NCI-H748 (cell line): ENCODE measurements around the gene IGSF21.

Source experiments
- DNase-seq: peaks from one replicate; lab custom pipeline; 2025; ENCODE audit not compliant: unreplicated experiment; lab: John Stamatoyannopoulos, UW

The IGSF21 gene

DNA sequence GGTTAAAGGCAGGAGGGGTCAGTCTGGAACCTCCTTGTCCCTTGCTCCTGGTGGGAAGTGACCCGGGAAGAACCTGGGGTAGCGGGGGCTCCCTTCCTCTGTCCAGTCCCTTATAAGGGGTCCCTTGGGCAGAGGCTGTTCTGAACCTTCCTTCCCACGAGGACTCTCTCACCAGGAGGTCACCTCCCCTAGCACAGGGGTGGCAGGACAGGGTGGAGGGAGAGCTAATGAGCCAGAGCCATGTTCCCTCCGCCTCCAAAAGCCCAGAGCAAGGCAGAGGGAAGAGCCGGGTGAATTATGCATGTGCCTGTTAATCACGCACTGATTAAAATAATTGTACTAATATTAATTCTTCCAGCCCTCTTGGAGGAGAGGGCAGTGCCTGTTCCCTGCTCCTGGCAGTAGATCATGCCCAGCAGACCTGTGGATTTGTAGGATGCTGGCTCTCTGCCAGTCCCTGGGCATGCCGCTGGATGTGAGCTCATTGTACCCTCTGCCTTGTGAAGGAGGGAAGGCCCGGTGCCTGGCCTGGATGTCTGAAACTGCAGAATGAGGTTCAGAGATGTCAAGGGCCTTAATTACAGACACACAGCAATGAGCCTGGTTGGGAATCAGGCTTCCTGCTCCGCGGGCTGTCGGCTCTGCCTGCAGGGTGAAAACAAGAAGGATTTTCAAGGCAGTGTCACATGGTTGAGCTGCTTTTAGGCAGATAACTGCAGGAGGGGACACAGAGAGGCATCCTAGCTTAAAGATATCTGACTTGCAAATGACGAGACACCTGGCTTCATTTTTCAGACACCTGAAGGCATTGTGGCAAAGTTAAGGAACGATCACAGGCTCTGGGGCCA lies 68.2 kb downstream of the IGSF21 start:
- DNase-seq: no peak

DNA sequence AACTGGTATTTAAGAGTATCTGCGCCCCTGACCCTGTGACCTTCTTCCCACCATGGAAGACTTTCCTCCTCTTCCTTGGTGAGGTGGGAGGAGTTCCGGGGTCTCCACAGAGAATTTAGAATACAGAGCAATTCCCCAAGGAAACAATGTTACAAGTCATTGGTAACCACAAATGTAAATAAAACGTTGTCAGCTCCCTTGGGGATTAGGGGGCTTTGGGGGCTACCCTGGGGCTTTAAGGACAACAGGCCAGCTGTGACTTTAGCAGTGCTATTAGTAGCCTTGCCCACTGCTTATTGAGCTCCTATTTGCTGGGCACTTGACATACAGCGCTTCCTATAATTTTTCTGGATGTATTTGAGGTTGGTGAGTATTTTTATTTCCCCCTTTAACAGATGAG lies 69.0 kb downstream of the IGSF21 start:
- DNase-seq: no peak

DNA sequence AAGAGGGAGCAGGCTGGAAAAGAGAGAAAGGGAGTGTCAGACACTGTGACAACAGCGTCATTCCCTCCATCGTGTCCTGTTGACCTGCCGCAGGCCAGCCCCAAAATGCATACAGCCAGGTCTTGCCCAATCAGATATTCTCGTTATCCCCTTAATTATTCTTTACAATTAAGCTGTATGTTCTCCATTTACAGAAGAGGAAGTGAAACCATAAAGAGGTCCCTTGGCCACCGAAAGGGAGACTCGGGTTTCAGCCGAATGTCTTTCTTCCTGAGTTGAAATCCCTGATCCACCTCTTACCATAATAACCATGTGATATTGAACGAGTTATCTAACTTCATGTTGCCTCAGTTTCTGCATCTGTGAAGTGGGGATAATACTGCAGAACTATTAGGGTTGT lies 70.5 kb downstream of the IGSF21 start:
- DNase-seq: no peak

DNA sequence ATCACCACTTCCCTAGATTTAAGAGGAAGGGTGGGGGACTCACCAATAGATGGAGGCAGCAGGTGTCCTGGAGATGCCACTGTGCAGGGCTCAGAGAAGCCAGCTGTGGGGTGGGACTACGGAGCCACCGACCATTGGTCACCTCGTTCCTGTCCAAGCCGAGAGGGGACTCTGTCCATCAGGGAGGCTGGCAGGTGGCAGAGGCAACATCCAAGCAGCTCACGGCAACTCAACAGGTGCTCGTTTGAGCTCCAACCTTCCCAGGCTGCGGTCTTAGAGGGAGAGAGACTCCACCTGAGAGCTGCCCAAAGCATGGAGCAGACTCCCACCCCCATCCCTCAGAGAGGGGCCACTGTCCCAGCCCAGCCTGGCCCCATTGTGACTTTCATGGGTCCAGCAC lies 71.4 kb downstream of the IGSF21 start:
- no peak for DNase-seq

DNA sequence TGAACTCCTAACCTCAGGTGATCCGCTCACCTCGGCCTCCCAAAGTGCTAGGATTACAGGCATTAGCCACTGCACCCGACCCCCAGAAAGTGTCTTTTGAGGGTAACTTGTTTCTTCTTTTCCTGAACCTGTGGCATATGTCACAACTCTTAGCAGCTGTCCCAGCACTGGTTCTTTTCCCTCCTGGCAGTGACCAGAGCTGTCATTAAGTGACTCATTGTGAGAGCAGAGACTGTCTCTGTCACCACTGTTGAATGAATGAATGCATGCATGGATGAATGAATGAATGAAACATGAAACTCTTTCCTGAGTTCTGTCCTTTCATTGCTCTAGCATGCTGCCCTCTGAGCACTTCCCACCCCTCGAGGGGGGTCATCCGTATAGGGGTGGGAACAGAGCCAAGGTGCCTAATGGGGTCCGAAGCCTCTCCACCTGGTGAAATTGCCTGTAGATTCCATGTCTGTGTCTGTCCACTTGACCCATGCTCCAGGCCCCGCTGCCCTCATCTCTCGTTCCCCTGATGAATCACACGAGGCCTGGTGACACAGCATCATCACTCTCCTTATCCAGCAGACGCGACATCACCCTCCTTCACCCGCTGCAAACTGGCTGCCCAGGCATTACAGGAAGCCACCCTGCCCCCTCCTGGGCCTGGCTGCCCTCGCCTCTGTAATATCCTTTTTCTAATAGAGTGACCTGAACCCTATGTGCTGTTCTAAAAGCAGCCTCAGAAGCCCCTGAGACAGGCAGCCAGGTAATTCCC lies 75.0 kb downstream of the IGSF21 start:
- peak; percentile 6 for DNase-seq

DNA sequence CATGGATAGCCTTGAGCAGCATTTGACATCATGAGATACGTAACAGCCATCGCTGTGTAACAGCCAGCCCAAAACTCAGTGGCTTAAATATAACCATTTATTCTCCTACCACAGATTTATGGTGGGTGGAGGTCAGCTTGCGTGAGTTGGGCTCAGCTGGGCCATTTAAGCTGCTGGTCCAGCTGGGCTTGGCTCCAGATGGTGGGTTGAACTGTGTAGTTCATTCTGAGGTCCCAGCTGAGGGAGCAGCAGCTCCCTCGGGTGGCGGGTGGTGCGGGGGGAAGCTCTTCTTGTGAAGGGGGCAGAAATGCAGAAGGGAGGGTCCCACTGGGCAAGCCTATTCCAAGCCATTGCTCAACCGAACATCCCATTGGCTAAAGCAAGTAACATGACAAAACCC lies 75.9 kb downstream of the IGSF21 start:
- no peak for DNase-seq

DNA sequence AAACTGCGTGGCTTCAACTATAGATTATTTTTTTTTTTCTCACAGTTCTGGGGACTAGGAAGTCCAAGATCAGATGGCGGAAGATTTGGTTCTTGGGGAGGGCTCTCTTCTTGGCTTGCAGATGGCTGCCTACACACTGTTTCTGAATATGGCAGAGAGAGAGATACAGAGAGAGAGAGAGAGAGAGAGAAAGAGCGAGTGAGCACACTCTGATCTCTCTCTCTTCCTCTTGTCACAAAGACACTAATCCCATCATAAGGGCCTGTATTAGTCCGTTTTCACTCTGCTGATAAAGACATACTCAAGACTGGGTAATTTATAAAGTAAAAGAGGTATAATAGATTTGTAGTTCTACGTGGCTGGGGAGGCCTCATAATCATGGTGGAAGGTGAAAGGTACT lies 79.5 kb downstream of the IGSF21 start:
- no peak for DNase-seq

DNA sequence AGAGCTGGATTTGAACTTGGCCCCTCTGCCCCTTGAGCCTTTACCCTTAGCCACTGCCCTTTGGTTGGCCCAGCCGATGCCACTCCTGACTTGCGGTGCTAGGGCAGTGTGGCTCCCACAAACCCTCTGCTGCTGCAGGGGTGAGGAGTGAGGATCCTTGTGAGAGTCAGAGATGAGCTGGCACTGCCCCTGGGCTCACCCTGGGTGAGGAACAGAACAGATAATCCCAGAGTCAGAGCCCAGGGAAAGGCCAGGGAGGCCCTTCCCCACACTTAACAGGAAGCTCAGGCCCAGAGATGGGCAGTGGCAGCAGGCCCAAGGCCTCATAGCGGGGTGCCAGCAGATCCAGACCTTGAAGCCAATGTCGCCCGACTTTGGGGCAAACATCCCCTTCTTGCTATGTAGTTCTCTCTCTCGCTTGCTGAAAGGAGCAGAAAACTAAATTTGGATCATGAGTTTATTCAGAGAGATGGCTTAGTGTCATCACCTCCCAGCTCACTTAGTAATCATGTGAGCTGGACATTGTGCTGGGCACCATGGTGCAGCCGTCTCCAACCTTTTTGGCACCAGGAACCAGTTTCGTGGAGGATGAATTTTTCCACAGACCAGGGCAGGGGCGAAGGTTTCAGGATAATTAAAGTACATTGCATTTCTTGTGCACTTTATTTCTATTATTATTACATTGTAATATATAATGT lies 81.4 kb downstream of the IGSF21 start:
- no peak for DNase-seq

DNA sequence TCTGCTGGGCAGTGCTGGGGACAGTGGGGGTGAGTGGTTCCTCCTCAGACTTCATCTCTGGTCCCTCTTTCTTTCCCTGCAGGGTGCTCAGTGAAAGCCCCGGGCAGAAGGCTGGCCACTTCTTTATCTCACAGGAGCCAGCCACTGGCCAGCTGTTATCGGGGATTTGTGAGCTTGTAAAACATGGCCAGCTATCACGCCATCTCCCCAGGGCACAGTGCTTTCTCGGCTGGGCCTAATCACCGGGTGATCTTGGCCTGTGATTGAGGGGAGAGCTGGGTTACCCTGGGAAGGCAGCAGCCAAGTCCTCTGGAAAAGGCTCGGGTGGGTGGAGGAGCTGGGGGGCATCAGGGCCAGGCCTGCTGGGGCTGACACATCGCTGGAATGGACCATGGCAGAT lies 83.0 kb downstream of the IGSF21 start:
- DNase-seq: no peak

DNA sequence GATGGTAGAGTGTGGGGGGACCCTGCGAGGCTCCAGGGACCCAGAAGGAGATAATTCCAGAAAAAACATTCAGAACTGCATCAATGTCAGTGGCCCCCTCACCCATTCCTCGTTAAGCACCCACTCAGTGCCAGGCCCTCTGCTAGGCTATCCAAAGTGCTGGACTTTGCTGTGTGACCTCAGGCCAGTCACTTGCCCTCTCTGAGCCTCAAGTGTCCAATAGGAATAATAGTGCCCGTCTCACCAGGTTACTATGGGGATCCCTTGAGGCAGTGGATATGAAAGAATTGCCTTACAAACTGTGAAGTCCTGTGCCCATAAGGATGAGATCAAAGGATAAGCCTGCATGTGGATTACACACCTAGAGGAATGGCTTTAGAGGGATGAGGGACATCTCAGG lies 83.4 kb downstream of the IGSF21 start:
- DNase-seq: no peak

DNA sequence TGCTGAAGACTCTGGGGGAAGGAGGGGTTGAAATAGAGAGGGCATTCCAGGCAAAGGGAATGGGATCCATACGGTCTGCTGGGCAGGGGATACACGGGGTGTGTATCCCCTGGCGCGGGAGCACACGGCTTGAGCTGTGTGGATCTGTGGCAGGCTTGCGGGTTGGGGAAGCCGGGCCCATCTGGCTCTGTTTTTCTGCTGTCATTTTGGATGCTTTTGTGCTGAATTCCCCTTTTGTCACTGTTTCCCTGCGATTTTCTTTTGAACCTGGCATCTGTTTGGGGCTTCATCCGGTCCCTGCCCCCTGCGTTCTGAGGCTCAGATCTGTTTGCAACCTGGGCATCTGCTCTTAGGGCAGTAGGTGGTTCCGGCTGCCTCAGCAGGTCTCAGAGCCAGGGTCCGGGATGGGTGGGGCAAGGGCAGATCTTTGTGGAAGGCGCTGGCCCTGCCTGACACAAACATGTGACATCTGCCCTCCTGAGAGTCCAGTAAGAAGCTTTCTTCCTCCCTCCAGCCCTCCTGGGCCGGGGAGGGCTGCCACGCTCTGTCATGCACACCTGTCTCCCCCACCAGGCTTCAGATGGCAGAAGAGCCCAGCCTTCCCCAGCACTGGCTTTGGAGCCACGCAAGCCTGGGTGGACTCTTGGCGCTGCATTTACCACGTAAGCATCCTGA lies 84.0 kb downstream of the IGSF21 start:
- no peak for DNase-seq

DNA sequence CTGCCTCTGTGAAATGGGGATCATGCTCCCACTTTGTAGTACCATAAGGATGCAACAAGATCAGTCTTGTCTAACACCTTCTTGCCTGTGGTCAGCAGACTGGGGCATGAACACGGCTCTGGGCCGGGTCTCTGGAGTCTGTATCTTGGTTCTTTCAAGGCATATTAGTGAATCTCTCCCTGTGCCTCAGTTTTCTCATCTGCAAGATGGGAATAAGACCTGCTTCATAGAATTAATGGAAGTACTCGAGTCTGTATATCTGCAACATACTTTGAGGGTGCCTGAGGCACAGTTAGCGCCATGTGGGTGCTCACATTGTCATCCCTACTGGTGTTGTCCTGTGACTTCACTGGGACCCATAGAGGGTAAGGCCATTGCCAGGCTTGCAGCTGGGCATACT lies 84.6 kb downstream of the IGSF21 start:
- no peak for DNase-seq

DNA sequence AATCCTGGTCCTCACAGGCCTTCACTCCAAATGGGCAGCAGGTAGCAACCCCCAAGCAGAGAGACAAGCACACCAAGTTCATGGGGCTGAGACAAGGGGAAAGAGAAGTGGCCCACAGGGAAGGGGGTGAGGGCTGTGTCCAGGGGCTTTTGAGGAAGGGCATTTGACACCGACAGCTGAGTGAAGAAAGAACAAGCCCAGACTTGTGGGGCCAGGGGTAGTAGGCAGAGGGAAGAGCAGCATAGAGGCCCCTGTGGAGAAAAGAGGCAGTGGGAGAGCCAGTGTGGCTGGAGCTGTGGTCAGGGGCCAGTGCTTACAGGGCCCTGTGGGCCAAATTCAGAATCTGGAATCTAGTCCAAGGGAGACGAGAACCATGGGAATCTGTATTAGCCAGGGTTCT lies 85.4 kb downstream of the IGSF21 start:
- DNase-seq: no peak

DNA sequence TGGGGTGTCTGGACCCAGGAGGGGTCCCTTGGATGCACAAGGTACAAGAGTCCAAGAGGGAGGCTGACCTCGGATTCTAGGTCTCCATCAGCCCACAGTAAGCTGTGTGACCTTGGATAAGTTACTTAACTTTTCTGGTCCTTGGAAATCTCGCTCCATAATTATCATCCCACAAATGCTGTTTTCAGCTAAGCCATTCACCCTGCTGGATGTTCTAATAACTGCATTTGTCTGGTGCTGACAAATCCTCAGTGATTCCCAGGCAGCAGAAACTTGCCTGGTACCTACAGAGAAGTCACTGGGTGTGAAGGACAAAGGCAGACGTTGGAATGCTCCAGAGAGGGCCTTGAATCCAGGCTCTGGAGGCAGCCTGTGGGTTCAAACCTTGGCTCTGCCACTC lies 89.7 kb downstream of the IGSF21 start:
- DNase-seq: no peak

DNA sequence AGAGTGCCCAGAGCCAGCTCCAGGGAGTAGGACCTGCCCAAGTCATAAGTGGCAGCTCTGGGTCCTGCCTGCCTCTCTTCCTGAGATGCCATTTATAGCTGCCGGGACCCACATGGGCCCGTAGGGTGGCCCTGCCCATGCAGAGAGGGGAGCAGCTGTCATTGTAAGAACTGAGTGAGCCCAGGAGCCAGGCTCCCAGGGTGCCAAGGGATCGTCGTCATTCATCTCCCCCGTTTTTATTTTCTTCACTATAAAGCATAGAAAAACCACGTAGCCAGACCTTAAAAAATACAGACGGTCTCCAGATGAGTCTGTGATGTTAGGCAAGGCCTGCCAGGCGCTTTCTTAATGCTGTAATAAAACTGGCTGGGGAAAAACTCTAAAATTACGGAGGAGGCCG lies 90.7 kb downstream of the IGSF21 start:
- DNase-seq: no peak

DNA sequence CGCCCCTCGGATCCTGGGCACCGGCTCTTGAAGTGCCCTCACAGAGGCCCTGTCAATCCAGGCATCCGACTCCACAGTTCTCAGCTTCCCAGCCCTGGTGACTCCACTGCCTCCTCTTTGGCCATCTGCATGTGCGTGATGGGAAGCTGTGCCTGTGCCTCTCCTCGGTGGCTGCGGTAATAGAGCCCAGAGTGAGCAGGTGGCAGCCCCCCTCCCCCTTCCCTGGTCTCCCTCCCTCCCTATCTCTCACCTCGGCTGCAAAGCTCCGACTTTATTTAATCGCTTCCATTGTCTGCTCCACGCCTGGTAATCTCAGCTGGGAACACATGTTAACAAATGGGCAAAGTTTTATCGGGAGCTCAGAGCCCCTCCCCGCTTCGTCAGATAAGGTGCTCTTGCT lies 91.9 kb downstream of the IGSF21 start:
- peak; percentile 80 for DNase-seq

DNA sequence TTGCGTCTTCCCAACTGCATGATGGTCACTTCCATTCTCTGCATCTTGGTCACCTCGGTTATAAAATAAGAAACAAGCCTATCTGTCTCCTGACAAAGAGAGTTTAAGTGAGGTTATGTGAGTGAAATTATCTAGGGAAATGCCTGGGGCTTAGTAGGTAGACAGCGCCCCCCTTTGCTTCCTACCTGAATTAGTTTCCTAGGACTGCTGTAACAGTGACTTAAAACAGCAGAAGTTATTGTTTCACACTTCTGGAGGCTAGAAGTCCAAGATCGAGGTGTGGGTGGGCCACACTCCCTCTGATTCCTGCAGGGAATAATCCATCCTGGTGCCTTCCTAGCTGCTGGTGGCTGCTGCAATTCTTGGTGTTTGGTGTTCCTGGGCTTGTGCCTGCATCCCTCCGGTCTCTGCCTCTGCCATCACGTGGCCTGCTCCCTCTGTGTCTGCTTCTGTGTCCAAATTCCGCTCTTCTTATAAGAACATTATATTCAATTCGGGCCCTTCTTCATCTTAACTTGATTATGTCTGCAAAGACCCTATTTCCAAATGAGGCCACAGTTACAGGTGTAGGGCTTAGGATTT lies 92.6 kb downstream of the IGSF21 start:
- peak; percentile 3 for DNase-seq

DNA sequence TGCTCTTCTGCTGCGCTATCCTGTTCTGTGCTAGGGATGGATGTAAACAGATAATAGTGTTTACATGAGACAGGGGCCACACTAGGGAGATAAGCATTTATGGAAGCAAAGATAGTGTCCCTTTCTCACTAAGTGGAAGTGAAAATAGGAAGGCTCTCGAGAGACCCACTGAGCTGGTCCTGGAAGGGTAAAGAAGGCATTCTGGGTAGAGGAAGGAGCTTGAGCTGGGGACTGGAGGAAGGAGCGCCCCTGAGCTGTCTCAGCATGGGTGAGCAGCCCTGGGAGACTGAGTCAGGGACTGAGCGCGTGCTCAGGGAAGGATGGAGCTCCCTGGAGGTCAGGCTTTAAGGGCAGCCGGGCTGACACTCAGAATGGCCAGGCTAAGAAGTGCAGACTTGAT lies 93.3 kb downstream of the IGSF21 start:
- no peak for DNase-seq

DNA sequence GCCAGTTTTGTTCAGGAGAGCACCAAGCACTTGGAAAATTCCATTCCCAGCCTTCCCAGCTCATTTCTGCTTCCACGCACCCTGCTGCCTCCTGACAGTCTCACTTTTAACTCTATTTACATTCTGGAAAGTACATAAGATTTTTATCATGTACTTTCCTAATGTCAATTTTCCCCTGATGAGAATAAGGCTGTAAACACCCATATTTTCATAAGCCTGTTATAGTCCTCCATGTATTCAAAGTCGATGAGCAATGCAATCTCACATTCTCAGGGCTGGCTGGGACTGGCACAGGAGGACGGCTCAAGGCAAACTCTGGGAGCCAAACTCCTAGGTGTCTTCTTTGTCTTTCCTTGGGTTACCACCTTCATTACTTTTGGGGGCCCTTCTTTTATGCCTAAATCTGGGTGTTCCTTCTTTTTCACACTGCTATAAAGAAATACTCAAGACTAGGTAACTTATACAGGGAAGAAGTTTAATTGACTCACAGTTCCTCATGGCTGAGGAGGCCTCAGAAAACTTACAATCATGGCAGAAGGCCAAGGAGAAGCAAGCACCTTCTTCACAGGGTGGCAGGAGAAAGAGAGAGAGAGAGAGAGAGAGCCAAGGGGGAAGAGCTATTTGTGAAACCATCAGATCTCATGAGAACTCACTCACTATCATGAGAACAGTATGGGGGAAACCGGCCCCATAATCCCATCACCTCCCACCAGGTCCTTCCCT lies 94.6 kb downstream of the IGSF21 start:
- no peak for DNase-seq

DNA sequence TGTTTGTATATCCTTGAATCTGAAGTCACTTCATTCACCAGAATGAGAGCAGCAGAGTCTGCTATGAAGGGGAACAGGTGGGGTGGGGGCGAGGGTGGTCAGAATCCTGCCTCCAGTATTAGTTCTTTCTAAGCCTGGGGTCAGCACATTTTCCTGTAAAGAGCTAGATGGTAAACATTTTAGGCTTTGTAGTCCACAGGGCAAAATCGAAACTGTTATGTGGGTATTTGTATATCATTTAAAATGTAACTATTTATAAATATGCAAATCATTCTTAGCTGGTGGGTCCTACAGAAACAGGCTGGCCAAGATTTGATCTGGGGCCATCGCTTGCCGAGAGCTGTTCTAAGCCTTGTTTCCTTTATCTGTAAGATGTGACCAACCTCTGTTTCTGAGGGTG lies 96.0 kb downstream of the IGSF21 start:
- no peak for DNase-seq
